Activated CD8-positive, alpha-beta T cell treated with anti-CD3 and anti-CD28 coated beads for 36 hours (primary cell): ENCODE measurements around the gene PTGER3. TPM values are rescaled to one million over a fixed set of nuclear protein-coding genes. Genes with fewer than 3 reads are reported as not detected.

Experiments used
- ATAC-seq: fragments of 200-7000 bp; cut with Tn5 transposase; one replicate; pipeline ENCODE4 v1.10.0; 2021; ENCODE audit warnings: mild to moderate bottlenecking, moderate library complexity
- CTCF ChIA-PET: fragments of 350-600 bp; sonication (Branson Sonifier 250); formaldehyde crosslinking; loops from one replicate; lab custom pipeline; 2021; ENCODE audit warnings: antibody characterized with exemption; lab: Charles Lee
- POLR2A ChIA-PET: fragments of 350-600 bp; sonication (Branson Sonifier 250); formaldehyde crosslinking; loops from one replicate; lab custom pipeline; 2021; ENCODE audit warnings: antibody characterized with exemption; lab: Charles Lee
- DNase-seq: peaks from one replicate; pipeline ENCODE4 v3.0.0-alpha.2; 2020
- H3K27ac Mint-ChIP-seq: one replicate; pipeline ENCODE4 v1.8.0; 2021; ENCODE audit warnings: mild to moderate bottlenecking, mixed read lengths
- H3K27me3 Mint-ChIP-seq: one replicate; pipeline ENCODE4 v1.8.0; 2021; ENCODE audit warnings: mixed read lengths
- H3K36me3 Mint-ChIP-seq: one replicate; pipeline ENCODE4 v1.8.0; 2021; ENCODE audit warnings: low read depth, mixed read lengths
- H3K4me1 Mint-ChIP-seq: one replicate; pipeline ENCODE4 v1.8.0; 2021; ENCODE audit warnings: low read depth, mixed read lengths
- H3K4me3 Mint-ChIP-seq: one replicate; pipeline ENCODE4 v1.8.0; 2021; ENCODE audit warnings: mild to moderate bottlenecking, moderate library complexity, mixed read lengths
- H3K9me3 Mint-ChIP-seq: one replicate; pipeline ENCODE4 v1.8.0; 2021; ENCODE audit warnings: mixed read lengths
- CTCF ChIP-seq: fragments of 200-600 bp; IDR thresholded peaks from one replicate; pipeline ENCODE4 v1.8.0; 2022; ENCODE audit warnings: antibody characterized with exemption, mild to moderate bottlenecking
- intact Hi-C: fragments of 100-400 bp; cut with micrococcal nuclease; formaldehyde crosslinking; loops from one replicate; pipeline ENCODE4 v1.10.0; 2022
- total RNA-seq, 2 experiments: library from RNA; stranded (reverse); gene quantifications; one replicate each; pipeline ENCODE4 v1.2.3, GENCODE V29; 2021

The PTGER3 gene
- total RNA-seq, 2 experiments from 2014 or later = not detected

DNA sequence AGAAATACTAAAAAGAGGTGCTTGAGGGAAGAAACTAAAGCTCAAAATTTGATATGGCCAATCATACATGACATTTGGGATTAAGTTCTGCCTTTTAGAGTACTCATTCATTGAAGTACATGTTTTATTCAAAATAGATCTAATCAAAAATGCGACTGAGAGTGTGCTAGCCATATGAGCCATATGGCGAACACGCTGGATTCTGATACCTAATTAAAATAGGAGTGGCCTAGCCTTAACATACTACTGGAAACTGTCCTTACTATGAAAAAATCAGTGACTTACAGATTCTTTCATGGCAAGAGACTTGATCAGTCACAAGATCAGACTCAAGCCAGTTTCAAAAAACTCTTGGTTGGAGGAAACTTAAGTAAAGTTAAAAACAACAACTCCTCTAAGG is 73.9 kb downstream of the PTGER3 start:
- CTCF ChIA-PET = interaction anchor here (1.2 kb wide), 1 partner anchor 9 kb away, joined by 3 read pairs; no protein-coding TSS in a partner anchor
- Mint-ChIP-seq H3K9me3 (no peaks in the 10 kb centered on the region), H3K27ac (no peak overlapping the region), H3K4me3 (no peak overlapping the region), H3K27me3 (peaks cover 5% of the 10 kb centered on the region), H3K36me3 (no peaks in the 10 kb centered on the region), H3K4me1 (no peaks in the 10 kb centered on the region)
- no peak for DNase-seq
- ATAC-seq = no peak
- POLR2A ChIA-PET = no interaction called here
- intact Hi-C loops = no loop called here
- no peak for TF ChIP-seq CTCF

DNA sequence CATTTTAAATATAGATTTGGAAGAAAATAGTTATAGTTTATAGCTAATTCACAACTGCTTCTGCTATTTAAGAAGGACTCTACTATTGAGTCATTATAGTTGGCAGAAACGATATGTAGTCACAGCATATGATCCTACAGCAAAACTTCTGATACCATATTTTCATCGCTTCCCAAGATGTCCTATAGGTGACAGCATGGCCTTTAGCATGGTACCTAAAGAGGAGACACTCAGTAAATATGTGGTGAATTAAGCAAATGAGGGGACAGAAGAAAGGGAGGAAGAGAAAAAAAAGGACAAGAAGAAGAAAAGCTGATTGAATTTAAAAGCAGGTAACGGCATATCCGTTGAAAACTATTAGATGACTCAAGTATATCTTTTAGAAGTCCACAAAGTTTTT is 77.2 kb downstream of the PTGER3 start:
- Mint-ChIP-seq H3K9me3 (no peaks in the 10 kb centered on the region), H3K4me1 (no peaks in the 10 kb centered on the region), H3K27me3 (no peaks in the 10 kb centered on the region), H3K27ac (no peak overlapping the region), H3K36me3 (no peaks in the 10 kb centered on the region), H3K4me3 (no peak overlapping the region)
- no peak for TF ChIP-seq CTCF
- CTCF ChIA-PET = interaction anchor here (0.6 kb wide), 1 partner anchor 797 kb away, joined by 3 read pairs; no protein-coding TSS in a partner anchor
- DNase-seq (no peak), ATAC-seq (no peak)
- intact Hi-C loops = no loop called here
- POLR2A ChIA-PET = no interaction called here

DNA sequence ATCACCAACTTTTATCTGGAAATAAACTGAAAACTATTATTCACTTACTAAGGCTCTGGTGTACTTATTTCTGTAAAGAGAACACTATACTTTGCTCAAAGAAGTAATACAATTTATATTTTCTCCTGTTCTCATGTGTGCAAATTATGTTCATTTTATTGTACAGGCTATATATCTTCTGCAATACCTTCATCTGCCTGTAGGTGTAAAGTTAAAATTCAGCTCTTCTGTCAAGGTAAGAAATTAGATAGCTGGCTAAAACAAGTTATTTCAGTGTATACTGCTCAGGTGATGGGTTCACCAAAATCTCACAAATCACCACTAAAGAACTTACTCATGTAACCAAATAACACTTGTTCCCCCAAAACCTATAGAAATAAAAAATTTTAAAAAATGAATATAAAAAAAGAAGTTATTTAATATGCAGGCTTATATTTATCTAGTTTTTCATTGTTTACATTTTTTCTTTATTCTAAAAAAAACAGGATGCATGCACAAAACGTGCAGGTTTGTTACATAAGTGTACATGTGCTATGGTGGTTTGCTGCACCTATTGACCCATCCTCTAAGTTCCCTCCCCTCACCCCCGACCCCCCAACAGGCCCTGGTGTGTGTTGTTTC is 81.5 kb downstream of the PTGER3 start:
- ATAC-seq (peak; percentile 39), DNase-seq (no peak)
- ChIA-PET CTCF (interaction anchor here (0.6 to 1.4 kb wide), 5 partner anchors 11 to 63 kb away, joined by 3 to 4 read pairs (median 3); no protein-coding TSS in a partner anchor), POLR2A (no interaction called here)
- H3K27me3 Mint-ChIP-seq = no peaks in the 10 kb centered on the region
- no peaks in the 10 kb centered on the region for H3K9me3 Mint-ChIP-seq
- no peak overlapping the region for H3K27ac Mint-ChIP-seq
- no peak overlapping the region for H3K4me3 Mint-ChIP-seq
- intact Hi-C loops = no loop called here
- TF ChIP-seq CTCF = peak; percentile 53
- H3K4me1 Mint-ChIP-seq = no peaks in the 10 kb centered on the region
- no peaks in the 10 kb centered on the region for H3K36me3 Mint-ChIP-seq

DNA sequence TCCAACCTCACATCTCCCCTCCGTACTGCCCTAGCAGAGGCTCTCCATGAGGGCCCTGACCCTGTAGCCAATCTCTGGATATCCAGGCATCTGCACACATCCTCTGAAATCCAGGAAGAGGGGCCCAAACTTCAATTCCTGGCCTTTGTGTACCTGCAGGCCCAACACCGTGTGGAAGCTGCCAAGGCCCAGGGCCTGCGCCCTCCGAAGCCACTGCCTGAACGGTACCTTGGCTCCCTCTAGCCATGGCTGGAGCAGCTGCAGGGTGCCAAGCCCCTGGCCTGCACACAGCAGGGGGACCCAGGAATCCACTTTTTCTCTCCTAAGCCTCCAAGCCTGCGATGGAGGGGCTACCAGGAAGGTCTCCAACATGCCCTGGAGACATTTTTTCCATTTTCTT is 84.2 kb downstream of the PTGER3 start:
- Mint-ChIP-seq H3K27ac (no peak overlapping the region), H3K36me3 (no peaks in the 10 kb centered on the region), H3K4me3 (no peak overlapping the region), H3K9me3 (no peaks in the 10 kb centered on the region), H3K27me3 (no peaks in the 10 kb centered on the region), H3K4me1 (no peaks in the 10 kb centered on the region)
- POLR2A ChIA-PET = no interaction called here
- intact Hi-C loops = no loop called here
- no peak for TF ChIP-seq CTCF
- CTCF ChIA-PET = no interaction called here
- DNase-seq = no peak
- ATAC-seq = no peak

GRCh38 chr1:70961374-70961975 is 86.1 kb downstream of the PTGER3 start:
- Mint-ChIP-seq H3K4me1 (no peaks in the 10 kb centered on the region), H3K36me3 (no peaks in the 10 kb centered on the region), H3K4me3 (no peak overlapping the region), H3K27ac (no peak overlapping the region), H3K9me3 (no peaks in the 10 kb centered on the region), H3K27me3 (no peaks in the 10 kb centered on the region)
- intact Hi-C loops = no loop called here
- no peak for TF ChIP-seq CTCF
- DNase-seq = no peak
- no peak for ATAC-seq
- ChIA-PET POLR2A (no interaction called here), CTCF (no interaction called here)
